Measurements from ENCODE around the gene IL17RA.
A peak's percentile ranks its signal among the peaks of the same experiment; 100 is the strongest.

IL17RA gene

DNA sequence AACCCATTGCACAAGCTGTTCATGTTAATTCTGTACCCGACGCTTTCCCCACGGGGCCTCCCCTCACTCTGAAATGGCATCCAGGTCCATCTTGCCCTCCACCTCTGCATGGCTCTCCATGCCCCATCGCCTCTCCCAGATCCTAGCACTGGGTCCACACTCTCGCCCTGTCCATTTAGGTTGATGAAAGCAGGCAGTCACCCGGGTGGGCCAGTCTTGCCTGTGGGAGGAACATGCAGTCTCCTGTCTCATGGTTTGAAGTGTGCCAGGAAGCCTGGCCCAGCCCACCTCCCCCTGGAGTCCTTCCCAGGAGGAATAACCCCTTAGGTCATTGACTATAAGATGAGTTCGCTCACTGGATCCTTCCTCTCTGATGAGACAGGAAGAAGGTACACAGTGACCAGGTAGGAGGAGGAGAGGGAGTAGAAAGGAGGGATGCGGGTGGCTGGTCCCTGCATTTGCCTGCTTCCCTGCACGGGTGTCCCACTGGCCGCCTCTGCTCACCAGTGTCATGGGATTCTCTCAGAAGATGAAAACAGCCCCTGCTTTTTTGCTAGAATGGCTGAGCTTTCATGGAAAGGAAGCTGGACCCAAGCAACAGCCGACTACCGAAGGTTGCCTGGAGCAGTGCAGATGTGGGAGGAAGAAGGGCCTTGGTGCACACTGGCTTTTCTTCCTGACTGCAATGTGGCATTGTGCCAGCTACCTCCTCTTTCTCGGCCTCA is 29.5 kb downstream of the IL17RA start:
- CTCF ChIA-PET = interaction anchor here (0.6 to 2.6 kb wide), 2 partner anchors 18 to 57 kb away, joined by 3 to 14 read pairs; no protein-coding TSS in a partner anchor
- H3K9me3 ChIP-seq (ENCODE audit: control insufficient read depth, insufficient read depth, low read depth, low read length) = no peaks in the 10 kb centered on the region
- H3K36me3 ChIP-seq (ENCODE audit: control insufficient read depth in 2 of 2, insufficient read depth in 1 of 2, low read length in 2 of 2) = peaks cover 0 to 7% of the 10 kb centered on the region in 2 experiments; a peak in 2 of 3 replicates
- POLR2A ChIA-PET = no interaction called here
- H3K27ac ChIP-seq (ENCODE audit: extremely low read depth, low read depth, low read length) = no peak overlapping the region
- no peak overlapping the region for H3K4me3 ChIP-seq (ENCODE audit: low read depth, low read length)
- no peaks in the 10 kb centered on the region for H3K4me1 ChIP-seq (ENCODE audit: control insufficient read depth, insufficient read depth, low read length)
- TF ChIP-seq ZFHX2 (tag by site-specific recombination; conservative IDR thresholded peaks at IDR 0.05) (peak; percentile 10; the same call in 1 of the 2 replicates), MEIS1 (CRISPR knock-in tag; IDR thresholded peaks at IDR 0.05; ENCODE audit: borderline replicate concordance) (no peak), EGR2 (tag by site-specific recombination; IDR thresholded peaks at IDR 0.05; ENCODE audit: low read depth) (peak; percentile 41; the same call in 1 of the 2 replicates)

DNA sequence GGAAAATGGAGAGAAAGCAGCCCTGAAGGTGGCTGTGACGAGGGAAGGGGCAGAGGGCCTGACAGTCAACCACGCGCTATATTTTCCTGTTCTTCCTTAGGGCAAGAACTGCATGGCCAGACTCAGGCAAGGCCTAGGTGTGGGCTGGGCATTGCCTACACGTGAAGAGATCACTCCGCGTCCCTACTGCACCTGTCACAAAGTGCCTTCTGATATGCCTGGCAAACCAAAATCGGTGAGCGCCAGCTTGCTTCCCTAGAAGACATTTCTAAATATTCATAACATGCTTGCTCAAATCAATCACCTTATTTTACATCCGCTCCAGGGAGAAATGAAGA is 30.1 kb downstream of the IL17RA start:
- CTCF ChIA-PET = interaction anchor here (1.6 to 2.6 kb wide), 2 partner anchors 8 to 57 kb away, joined by 3 to 14 read pairs; no protein-coding TSS in a partner anchor
- Histone ChIP-seq H3K27ac (ENCODE audit: extremely low read depth, low read depth, low read length) (no peak overlapping the region), H3K4me1 (ENCODE audit: control insufficient read depth, insufficient read depth, low read length) (no peaks in the 10 kb centered on the region)

DNA sequence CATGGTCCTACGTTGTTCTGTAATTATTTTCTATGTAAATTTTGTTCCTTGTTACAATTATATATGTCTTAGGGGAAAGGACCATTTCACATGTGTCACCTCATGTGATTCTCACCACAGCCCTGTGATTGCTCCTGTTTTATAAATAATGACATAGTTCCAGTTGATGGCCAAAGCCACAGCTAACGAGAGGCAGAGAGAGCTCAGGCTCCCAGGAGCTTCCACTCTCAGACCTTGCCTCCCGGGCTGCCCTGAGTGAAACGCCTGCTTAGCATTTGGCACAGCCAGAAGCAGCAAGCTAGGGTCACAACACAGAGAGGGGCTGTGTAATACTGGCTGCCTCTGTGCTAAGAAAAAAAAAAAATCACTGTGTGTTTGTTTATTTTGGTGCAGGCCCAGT is 30.4 kb downstream of the IL17RA start:
- H3K4me3 ChIP-seq (ENCODE audit: low read depth, low read length) = no peak overlapping the region
- POLR2A ChIA-PET = interaction anchor here (0.6 to 2.1 kb wide), 2 partner anchors 29 to 57 kb away, joined by 3 to 5 read pairs; no protein-coding TSS in a partner anchor
- CTCF ChIA-PET = interaction anchor here (0.5 to 2.6 kb wide), 4 partner anchors 8 to 514 kb away, joined by 3 to 14 read pairs (median 7); no protein-coding TSS in a partner anchor
- no peaks in the 10 kb centered on the region for H3K9me3 ChIP-seq (ENCODE audit: control insufficient read depth, insufficient read depth, low read depth, low read length)
- TF ChIP-seq ZNF2 (tag by site-specific recombination; IDR thresholded peaks at IDR 0.05) = peak; percentile 85
- TF ChIP-seq ZNF138 (tag by site-specific recombination; IDR thresholded peaks at IDR 0.05; ENCODE audit: borderline replicate concordance) = no peak
- no peaks in the 10 kb centered on the region for H3K4me1 ChIP-seq (ENCODE audit: control insufficient read depth, insufficient read depth, low read length)
- no peak overlapping the region for H3K27ac ChIP-seq (ENCODE audit: extremely low read depth, low read depth, low read length)
- no peaks in the 10 kb centered on the region; a peak in 1 of 3 replicates for H3K36me3 ChIP-seq (ENCODE audit: control insufficient read depth in 2 of 2, insufficient read depth in 1 of 2, low read length in 2 of 2)

More for the DNA sequence above, 30.1 kb downstream of the IL17RA start:
- no peaks in the 10 kb centered on the region for H3K9me3 ChIP-seq (ENCODE audit: control insufficient read depth, insufficient read depth, low read depth, low read length)
- POLR2A ChIA-PET = no interaction called here
- TF ChIP-seq ZNF626 (tag by site-specific recombination; IDR thresholded peaks at IDR 0.05) = no peak
- TF ChIP-seq, protein P1, sequence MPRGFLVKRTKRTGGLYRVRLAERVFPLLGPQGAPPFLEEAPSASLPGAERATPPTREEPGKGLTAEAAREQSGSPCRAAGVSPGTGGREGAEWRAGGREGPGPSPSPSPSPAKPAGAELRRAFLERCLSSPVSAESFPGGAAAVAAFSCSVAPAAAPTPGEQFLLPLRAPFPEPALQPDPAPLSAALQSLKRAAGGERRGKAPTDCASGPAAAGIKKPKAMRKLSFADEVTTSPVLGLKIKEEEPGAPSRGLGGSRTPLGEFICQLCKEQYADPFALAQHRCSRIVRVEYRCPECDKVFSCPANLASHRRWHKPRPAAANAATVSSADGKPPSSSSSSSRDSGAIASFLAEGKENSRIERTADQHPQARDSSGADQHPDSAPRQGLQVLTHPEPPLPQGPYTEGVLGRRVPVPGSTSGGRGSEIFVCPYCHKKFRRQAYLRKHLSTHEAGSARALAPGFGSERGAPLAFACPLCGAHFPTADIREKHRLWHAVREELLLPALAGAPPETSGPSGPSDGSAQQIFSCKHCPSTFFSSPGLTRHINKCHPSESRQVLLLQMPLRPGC (tag by site-specific recombination; IDR thresholded peaks at IDR 0.05) = no peak
- TF ChIP-seq KLF7 (tag by site-specific recombination; IDR thresholded peaks at IDR 0.05; ENCODE audit: borderline replicate concordance) = no peak
- no peak for TF ChIP-seq TRIM28 (IDR thresholded peaks at IDR 0.05; ENCODE audit: borderline replicate concordance, low read length)
- H3K36me3 ChIP-seq (ENCODE audit: control insufficient read depth in 2 of 2, insufficient read depth in 1 of 2, low read length in 2 of 2) = peaks cover 0 to 2% of the 10 kb centered on the region in 2 experiments; a peak in 2 of 3 replicates
- H3K4me3 ChIP-seq (ENCODE audit: low read depth, low read length) = no peak overlapping the region

- Histone ChIP-seq H3K9me3 (ENCODE audit: control insufficient read depth, insufficient read depth, low read depth, low read length) (no peaks in the 10 kb centered on the region), H3K4me3 (ENCODE audit: low read depth, low read length) (no peak overlapping the region), H3K36me3 (ENCODE audit: control insufficient read depth in 2 of 2, insufficient read depth in 1 of 2, low read length in 2 of 2) (no peaks in the 10 kb centered on the region), H3K4me1 (ENCODE audit: control insufficient read depth, insufficient read depth, low read length) (no peaks in the 10 kb centered on the region), H3K27ac (ENCODE audit: extremely low read depth, low read depth, low read length) (no peak overlapping the region)
- ChIA-PET POLR2A (interaction anchor here (0.6 to 2.1 kb wide), 2 partner anchors 28 to 56 kb away, joined by 3 to 5 read pairs; no protein-coding TSS in a partner anchor), CTCF (interaction anchor here (0.5 to 2.6 kb wide), 5 partner anchors 9 to 513 kb away, joined by 3 to 14 read pairs (median 3); no protein-coding TSS in a partner anchor)
- TF ChIP-seq ZNF561 (tag by site-specific recombination; IDR thresholded peaks at IDR 0.05; ENCODE audit: borderline replicate concordance) (no peak), ZBTB20 (tag by site-specific recombination; IDR thresholded peaks at IDR 0.05) (no peak), GFI1B (tag by site-specific recombination; IDR thresholded peaks at IDR 0.05) (no peak), ZBTB6 (tag by site-specific recombination; IDR thresholded peaks at IDR 0.05) (no peak), SALL2 (tag by site-specific recombination; IDR thresholded peaks at IDR 0.05; ENCODE audit: borderline replicate concordance) (no peak), REST (tag by site-specific recombination; IDR thresholded peaks at IDR 0.05) (no peak), ZNF423 (tag by site-specific recombination; IDR thresholded peaks at IDR 0.05) (no peak)
- TF ChIP-seq, protein P2, sequence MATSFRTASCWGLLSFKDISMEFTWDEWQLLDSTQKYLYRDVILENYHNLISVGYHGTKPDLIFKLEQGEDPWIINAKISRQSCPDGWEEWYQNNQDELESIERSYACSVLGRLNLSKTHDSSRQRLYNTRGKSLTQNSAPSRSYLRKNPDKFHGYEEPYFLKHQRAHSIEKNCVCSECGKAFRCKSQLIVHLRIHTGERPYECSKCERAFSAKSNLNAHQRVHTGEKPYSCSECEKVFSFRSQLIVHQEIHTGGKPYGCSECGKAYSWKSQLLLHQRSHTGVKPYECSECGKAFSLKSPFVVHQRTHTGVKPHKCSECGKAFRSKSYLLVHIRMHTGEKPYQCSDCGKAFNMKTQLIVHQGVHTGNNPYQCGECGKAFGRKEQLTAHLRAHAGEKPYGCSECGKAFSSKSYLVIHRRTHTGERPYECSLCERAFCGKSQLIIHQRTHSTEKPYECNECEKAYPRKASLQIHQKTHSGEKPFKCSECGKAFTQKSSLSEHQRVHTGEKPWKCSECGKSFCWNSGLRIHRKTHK (tag by site-specific recombination; IDR thresholded peaks at IDR 0.05) = no peak
Measured at GRCh38 chr22:17115945-17116565, 31.3 kb downstream of the IL17RA start.
